Measurements from ENCODE around the gene MTR. TPM values are rescaled to one million over a fixed set of nuclear protein-coding genes. Genes with fewer than 3 reads are reported as not detected.

Gene MTR
- total RNA-seq, 2 experiments from 2014 or later = 22.3 to 63.8 TPM

GRCh38 chr1:236753964-236754363, 41.1 kb upstream of the MTR start:
- no peaks in the 10 kb centered on the region for H3K4me1 ChIP-seq (ENCODE audit: insufficient read depth, low read length, poor library complexity, severe bottlenecking)
- no peaks in the 10 kb centered on the region for H3K9me2 ChIP-seq (ENCODE audit: insufficient read depth, low read length)
- ChIA-PET CTCF (ENCODE audit: unreplicated experiment) (interaction anchor here (0.6 kb wide), 1 partner anchor 820 kb away, joined by 3 read pairs; no protein-coding TSS in a partner anchor), POLR2A (interaction anchor here (0.6 kb wide), 1 partner anchor 128 kb away, joined by 3 read pairs; no protein-coding TSS in a partner anchor)
- H2AFZ ChIP-seq (ENCODE audit: low read length) = no peak overlapping the region
- H3K79me2 ChIP-seq (ENCODE audit: insufficient read depth, low read depth, low read length) = no peaks in the 10 kb centered on the region
- H4K20me1 ChIP-seq (ENCODE audit: insufficient read depth, low read length) = no peaks in the 10 kb centered on the region
- no peaks in the 10 kb centered on the region for H3K36me3 ChIP-seq (ENCODE audit: insufficient read depth, low read length)
- no peak overlapping the region for H3K4me2 ChIP-seq (ENCODE audit: low read length)
- no peak for TF ChIP-seq CTCF (conservative IDR thresholded peaks at IDR 0.05; ENCODE audit: low read length)
- no peak for TF ChIP-seq EZH2phosphoT487 (IDR thresholded peaks at IDR 0.05; ENCODE audit: borderline replicate concordance, low read depth, low read length)
- no peaks in the 10 kb centered on the region for H3K9me3 ChIP-seq (ENCODE audit: low read length)
- BruUV-seq (replicated peaks) = no TSS peak
- intact Hi-C loops (cut with micrococcal nuclease; ENCODE audit: unreplicated experiment) = loop anchor here (10.0 kb wide), 2 partner anchors 371 to 811 kb away; no protein-coding TSS in a partner anchor
- H3K4me3 ChIP-seq (ENCODE audit: low read depth, low read length, poor library complexity, severe bottlenecking) = no peak overlapping the region
- no peak overlapping the region for H3K27ac ChIP-seq (ENCODE audit: low read depth, low read length, poor library complexity, severe bottlenecking)
- DNase-seq (ENCODE audit: low spot score) = no peak

- CTCF ChIA-PET (ENCODE audit: unreplicated experiment) = no interaction called here
- Histone ChIP-seq H2AFZ (ENCODE audit: low read length) (no peak overlapping the region), H3K9me3 (ENCODE audit: low read length) (no peaks in the 10 kb centered on the region), H3K27ac (ENCODE audit: low read depth, low read length, poor library complexity, severe bottlenecking) (no peak overlapping the region), H3K4me2 (ENCODE audit: low read length) (no peak overlapping the region), H3K9me2 (ENCODE audit: insufficient read depth, low read length) (no peaks in the 10 kb centered on the region), H3K4me1 (ENCODE audit: insufficient read depth, low read length, poor library complexity, severe bottlenecking) (no peaks in the 10 kb centered on the region), H3K36me3 (ENCODE audit: insufficient read depth, low read length) (no peaks in the 10 kb centered on the region), H3K79me2 (ENCODE audit: insufficient read depth, low read depth, low read length) (no peaks in the 10 kb centered on the region), H4K20me1 (ENCODE audit: insufficient read depth, low read length) (no peaks in the 10 kb centered on the region), H3K4me3 (ENCODE audit: low read depth, low read length, poor library complexity, severe bottlenecking) (no peak overlapping the region)
- TF ChIP-seq CTCF (conservative IDR thresholded peaks at IDR 0.05; ENCODE audit: low read length) = no peak
- DNase-seq (ENCODE audit: low spot score) = no peak
- POLR2A ChIA-PET = no interaction called here
- no TSS peak for BruUV-seq (replicated peaks)
- intact Hi-C loops (cut with micrococcal nuclease; ENCODE audit: unreplicated experiment) = loop anchor here (5.0 to 10.0 kb wide), 3 partner anchors 370 to 810 kb away; no protein-coding TSS in a partner anchor
Measured at GRCh38 chr1:236754525-236755210, 40.4 kb upstream of the MTR start.

GRCh38 chr1:236757640-236758039, 37.5 kb upstream of the MTR start:
- POLR2A ChIA-PET = interaction anchor here (0.6 kb wide), 1 partner anchor 21 kb away, joined by 3 read pairs; no protein-coding TSS in a partner anchor
- CTCF ChIA-PET (ENCODE audit: unreplicated experiment) = interaction anchor here (1.1 kb wide), 1 partner anchor 37 kb away, joined by 3 read pairs; the partner anchor contains the start of gene MTR
- Histone ChIP-seq H3K79me2 (ENCODE audit: insufficient read depth, low read depth, low read length) (no peaks in the 10 kb centered on the region), H2AFZ (ENCODE audit: low read length) (no peak overlapping the region), H3K4me2 (ENCODE audit: low read length) (no peak overlapping the region), H3K4me1 (ENCODE audit: insufficient read depth, low read length, poor library complexity, severe bottlenecking) (no peaks in the 10 kb centered on the region), H3K9me3 (ENCODE audit: low read length) (no peaks in the 10 kb centered on the region), H3K4me3 (ENCODE audit: low read depth, low read length, poor library complexity, severe bottlenecking) (no peak overlapping the region), H3K36me3 (ENCODE audit: insufficient read depth, low read length) (no peaks in the 10 kb centered on the region), H4K20me1 (ENCODE audit: insufficient read depth, low read length) (no peaks in the 10 kb centered on the region), H3K27ac (ENCODE audit: low read depth, low read length, poor library complexity, severe bottlenecking) (no peak overlapping the region), H3K9me2 (ENCODE audit: insufficient read depth, low read length) (no peaks in the 10 kb centered on the region)
- TF ChIP-seq CTCF (conservative IDR thresholded peaks at IDR 0.05; ENCODE audit: low read length) (no peak), EZH2phosphoT487 (IDR thresholded peaks at IDR 0.05; ENCODE audit: borderline replicate concordance, low read depth, low read length) (no peak)
- intact Hi-C loops (cut with micrococcal nuclease; ENCODE audit: unreplicated experiment) = loop anchor here (2.0 to 10.0 kb wide), 4 partner anchors 111 to 807 kb away; no protein-coding TSS in a partner anchor
- DNase-seq (ENCODE audit: low spot score) = no peak
- BruUV-seq (replicated peaks) = no TSS peak

All from OCI-LY7 (cell line).